ENCODE data around the gene MB21D2.
"Not testable (repeated sequence)": the region's sequence is repeated elsewhere in the genome, so short reads cannot be mapped to it uniquely, and the experiment has no call there.

MB21D2 gene

GRCh38 chr3:192801985-192802384 lies 115.7 kb downstream of the MB21D2 start:
- no peak for DNase-seq

GRCh38 chr3:192799721-192800120 lies 117.9 kb downstream of the MB21D2 start:
- DNase-seq: no peak

- DNase-seq: no peak
Observed at GRCh38 chr3:192795021-192795420, 122.6 kb downstream of the MB21D2 start.

- no peak for DNase-seq
Observed at GRCh38 chr3:192794216-192794615, 123.4 kb downstream of the MB21D2 start.

GRCh38 chr3:192788816-192789515 lies 128.7 kb downstream of the MB21D2 start:
- DNase-seq: not testable (repeated sequence)

- no peak for DNase-seq
Observed at GRCh38 chr3:192778508-192778907, 139.1 kb downstream of the MB21D2 start.

GRCh38 chr3:192774341-192774740 lies 143.3 kb downstream of the MB21D2 start:
- not testable (repeated sequence) for DNase-seq

- peak; percentile 77 for DNase-seq
Observed at GRCh38 chr3:192772240-192772894, 145.3 kb downstream of the MB21D2 start.

GRCh38 chr3:192758654-192759053 lies 159.0 kb downstream of the MB21D2 start:
- DNase-seq: no peak

GRCh38 chr3:192751148-192751547 lies 166.5 kb downstream of the MB21D2 start:
- DNase-seq: no peak

- DNase-seq: no peak
Observed at GRCh38 chr3:192750201-192750600, 167.5 kb downstream of the MB21D2 start.

GRCh38 chr3:192747746-192748145 lies 169.9 kb downstream of the MB21D2 start:
- no peak for DNase-seq

GRCh38 chr3:192747145-192747544 lies 170.5 kb downstream of the MB21D2 start:
- DNase-seq: no peak

All from DMS53 (cell line).